Kidney epithelial cell (primary cell): ENCODE data around the gene SLC23A2. TPM values are rescaled to one million over a fixed set of nuclear protein-coding genes. Genes with fewer than 3 reads are reported as not detected.

ENCODE experiments used
- DNase-seq: peaks from one replicate; pipeline ENCODE4 v3.0.0-alpha.2; 2010; ENCODE audit warnings: low read depth
- H3K27me3 ChIP-seq: 2 replicates; pipeline ENCODE4 v1.6.0; 2011; ENCODE audit warnings: low read length; ENCODE audit not compliant: control insufficient read depth, insufficient read depth
- H3K36me3 ChIP-seq: 2 replicates; pipeline ENCODE4 v1.5.1; 2011; ENCODE audit warnings: low read length; ENCODE audit not compliant: control insufficient read depth, insufficient read depth
- H3K4me3 ChIP-seq: 2 replicates; pipeline ENCODE4 v1.5.1; 2011; ENCODE audit warnings: low read depth, mild to moderate bottlenecking, control low read depth, low read length
- total RNA-seq: library from RNA; depleted of rRNA; stranded (reverse); fragments of >200 nt; gene quantifications from 2 replicates; pipeline ENCODE4 v1.2.3, GENCODE V29; 2015
- TF ChIP-seq, protein P1 (sequence below): IDR thresholded peaks from 2 replicates; pipeline ENCODE4 v1.5.1; 2011; ENCODE audit warnings: mild to moderate bottlenecking, moderate library complexity, low read length, control low read depth, inconsistent platforms; ENCODE audit not compliant: insufficient read depth, poor library complexity, severe bottlenecking

The SLC23A2 gene
- total RNA-seq, 1 donor from 2014 or later, result 21.4 TPM

GRCh38 chr20:4913147-4913546 lies 88.2 kb downstream of the SLC23A2 start:
- Histone ChIP-seq H3K36me3 (no peaks in the 10 kb centered on the region), H3K4me3 (no peak overlapping the region), H3K27me3 (no peaks in the 10 kb centered on the region)
- DNase-seq, result no peak
- TF ChIP-seq, protein P1, sequence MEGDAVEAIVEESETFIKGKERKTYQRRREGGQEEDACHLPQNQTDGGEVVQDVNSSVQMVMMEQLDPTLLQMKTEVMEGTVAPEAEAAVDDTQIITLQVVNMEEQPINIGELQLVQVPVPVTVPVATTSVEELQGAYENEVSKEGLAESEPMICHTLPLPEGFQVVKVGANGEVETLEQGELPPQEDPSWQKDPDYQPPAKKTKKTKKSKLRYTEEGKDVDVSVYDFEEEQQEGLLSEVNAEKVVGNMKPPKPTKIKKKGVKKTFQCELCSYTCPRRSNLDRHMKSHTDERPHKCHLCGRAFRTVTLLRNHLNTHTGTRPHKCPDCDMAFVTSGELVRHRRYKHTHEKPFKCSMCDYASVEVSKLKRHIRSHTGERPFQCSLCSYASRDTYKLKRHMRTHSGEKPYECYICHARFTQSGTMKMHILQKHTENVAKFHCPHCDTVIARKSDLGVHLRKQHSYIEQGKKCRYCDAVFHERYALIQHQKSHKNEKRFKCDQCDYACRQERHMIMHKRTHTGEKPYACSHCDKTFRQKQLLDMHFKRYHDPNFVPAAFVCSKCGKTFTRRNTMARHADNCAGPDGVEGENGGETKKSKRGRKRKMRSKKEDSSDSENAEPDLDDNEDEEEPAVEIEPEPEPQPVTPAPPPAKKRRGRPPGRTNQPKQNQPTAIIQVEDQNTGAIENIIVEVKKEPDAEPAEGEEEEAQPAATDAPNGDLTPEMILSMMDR, result no peak

GRCh38 chr20:4912380-4913142 lies 88.7 kb downstream of the SLC23A2 start:
- no peak for DNase-seq
- TF ChIP-seq, protein P1, result no peak
- H3K36me3 ChIP-seq, result no peaks in the 10 kb centered on the region
- no peak overlapping the region for H3K4me3 ChIP-seq
- no peaks in the 10 kb centered on the region for H3K27me3 ChIP-seq

- Histone ChIP-seq H3K36me3 (no peaks in the 10 kb centered on the region), H3K27me3 (no peaks in the 10 kb centered on the region), H3K4me3 (no peak overlapping the region)
- TF ChIP-seq, protein P1, result no peak
- DNase-seq, result no peak
Observed at GRCh38 chr20:4910951-4911350, 90.4 kb downstream of the SLC23A2 start.

- TF ChIP-seq, protein P1, result no peak
- no peak for DNase-seq
- Histone ChIP-seq H3K4me3 (no peak overlapping the region), H3K27me3 (no peaks in the 10 kb centered on the region), H3K36me3 (no peaks in the 10 kb centered on the region)
Observed at GRCh38 chr20:4905613-4906012, 95.7 kb downstream of the SLC23A2 start.

DNA sequence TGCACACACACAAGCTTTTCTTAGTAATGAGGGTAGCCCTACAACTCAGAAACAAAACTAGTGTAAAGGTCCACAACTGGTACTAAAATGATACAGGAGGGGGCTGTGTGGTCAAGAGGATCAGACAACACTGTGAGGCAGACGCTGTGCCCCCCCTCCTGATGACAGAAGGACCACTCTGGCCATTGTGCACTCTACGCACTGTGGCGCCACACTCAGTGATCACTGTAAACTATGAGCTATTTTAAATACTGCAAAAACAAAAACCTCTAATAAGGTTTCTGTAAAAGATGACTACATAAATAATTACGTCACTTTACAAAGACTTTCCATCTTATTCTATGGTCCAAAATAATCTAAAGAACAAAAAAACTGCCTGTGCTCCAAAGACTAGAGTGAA lies 96.1 kb downstream of the SLC23A2 start:
- Histone ChIP-seq H3K27me3 (no peaks in the 10 kb centered on the region), H3K4me3 (no peak overlapping the region), H3K36me3 (no peaks in the 10 kb centered on the region)
- TF ChIP-seq, protein P1, result no peak
- DNase-seq, result no peak
